Measurements from ENCODE around the gene MMAA.
"Not testable (repeated sequence)": the region's sequence is repeated elsewhere in the genome, so short reads cannot be mapped to it uniquely, and the experiment has no call there.

MMAA gene

DNA sequence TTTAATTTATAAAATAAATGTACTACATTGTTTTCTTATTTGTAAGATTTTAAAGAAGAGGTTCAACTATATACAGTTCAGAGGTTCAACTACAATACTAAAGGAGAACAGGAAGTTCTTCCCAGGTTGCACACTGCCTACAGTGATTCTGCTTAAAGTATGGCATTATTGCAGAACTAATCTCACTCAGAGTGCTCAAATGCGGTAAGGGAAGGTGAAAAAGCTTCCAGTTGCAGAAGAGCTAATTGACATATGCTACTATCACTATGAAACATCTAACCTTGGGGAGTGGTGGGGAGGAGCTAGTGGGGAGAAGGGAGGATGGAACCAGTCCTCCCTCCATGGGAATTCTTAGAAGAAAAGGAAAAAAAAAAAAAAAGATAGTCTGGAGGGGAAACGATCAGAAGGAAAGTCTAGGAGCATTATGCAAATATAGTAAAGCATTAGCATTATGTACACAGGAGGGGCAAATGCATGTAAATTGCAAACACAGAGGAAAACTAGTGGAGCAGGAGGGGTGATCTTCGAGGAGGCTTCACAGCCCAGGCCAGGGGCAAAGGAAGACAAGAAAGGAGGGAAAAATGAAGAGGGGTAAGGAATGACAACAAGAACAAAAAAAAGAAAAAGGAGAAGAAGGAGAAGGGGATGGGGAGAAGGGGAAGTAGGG, 32.0 kb upstream of the MMAA start:
- Histone ChIP-seq H3K4me3 (ENCODE audit: low read length in 2 of 2) (no peak overlapping the region), H3K18ac (ENCODE audit: low read length) (no peak overlapping the region), H3K36me3 (replicated peaks in 1 of 2; ENCODE audit: control insufficient read depth in 2 of 2, insufficient read depth in 2 of 2, low read length in 2 of 2) (no peaks in the 10 kb centered on the region), H2AK5ac (ENCODE audit: low read depth, low read length) (no peak overlapping the region), H2BK15ac (ENCODE audit: low read length) (no peak overlapping the region), H4K8ac (ENCODE audit: low read depth, low read length) (no peak overlapping the region), H2BK12ac (ENCODE audit: low read length) (no peak overlapping the region), H2BK120ac (ENCODE audit: low read depth, low read length) (no peak overlapping the region), H3K79me1 (ENCODE audit: low read depth, low read length) (no peaks in the 10 kb centered on the region), H2AFZ (ENCODE audit: low read length) (no peak overlapping the region), H3K27ac (replicated peaks; ENCODE audit: low read length) (no peak overlapping the region), H3K4me1 (ENCODE audit: control insufficient read depth in 2 of 2, insufficient read depth in 1 of 2, low read depth in 1 of 2, low read length in 2 of 2) (no peaks in the 10 kb centered on the region), H3K4me2 (ENCODE audit: insufficient read depth, low read length, poor library complexity, severe bottlenecking) (no peak overlapping the region), H2BK5ac (ENCODE audit: low read length) (no peak overlapping the region), H3K9me3 (replicated peaks in 1 of 2; ENCODE audit: control insufficient read depth in 2 of 2, insufficient read depth in 1 of 2, low read depth in 1 of 2, low read length in 2 of 2) (no peaks in the 10 kb centered on the region), H3K14ac (ENCODE audit: low read length) (no peak overlapping the region), H4K91ac (ENCODE audit: low read depth, low read length, poor library complexity) (no peak overlapping the region), H3K9ac (ENCODE audit: low read depth, low read length, poor library complexity) (no peak overlapping the region), H3K23ac (ENCODE audit: low read depth, low read length, poor library complexity) (no peak overlapping the region), H3K4ac (ENCODE audit: low read length) (no peak overlapping the region), H3K27me3 (ENCODE audit: control insufficient read depth in 3 of 3, insufficient read depth in 3 of 3, low read depth in 1 of 3, low read length in 3 of 3) (peaks cover 0 to 7% (median 0%) of the 10 kb centered on the region in 3 experiments)
- DNase-seq (ENCODE audit: low spot score), result no peak
- WGBS, 2 donors (ENCODE audit: extremely low coverage in 2 of 2, insufficient read length in 2 of 2, insufficient replicate concordance in 1 of 2), result no CpG with 5 or more reads among the region's 3 CpGs

DNA sequence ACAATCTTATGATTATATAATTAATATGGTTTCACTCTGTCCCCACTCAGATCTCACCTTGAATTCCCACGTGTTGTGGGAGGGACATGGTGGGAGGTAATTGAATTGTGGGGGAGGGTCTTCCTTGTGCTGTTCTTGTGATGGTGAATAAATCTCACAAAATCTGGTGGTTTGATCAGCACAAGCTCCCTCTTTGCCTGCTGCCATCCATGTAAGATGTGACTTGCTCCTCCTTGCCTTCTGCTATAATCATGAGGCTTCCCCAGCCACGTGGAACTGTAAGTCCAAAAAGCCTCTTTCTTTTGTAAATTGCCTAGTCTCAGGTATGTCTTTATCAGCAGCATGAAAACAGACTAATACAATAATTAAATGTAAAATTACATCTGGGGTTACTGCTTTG, 29.8 kb upstream of the MMAA start:
- WGBS, 2 donors (ENCODE audit: extremely low coverage in 2 of 2, insufficient read length in 2 of 2, insufficient replicate concordance in 1 of 2), result no CpG with 5 or more reads among the region's 2 CpGs
- H3K4me1 ChIP-seq (ENCODE audit: control insufficient read depth in 2 of 2, insufficient read depth in 1 of 2, low read depth in 1 of 2, low read length in 2 of 2); H3K79me1 ChIP-seq (ENCODE audit: low read depth, low read length); H2BK12ac ChIP-seq (ENCODE audit: low read length); H2AFZ ChIP-seq (ENCODE audit: low read length); H3K27me3 ChIP-seq (ENCODE audit: control insufficient read depth in 3 of 3, insufficient read depth in 3 of 3, low read depth in 1 of 3, low read length in 3 of 3); H4K91ac ChIP-seq (ENCODE audit: low read depth, low read length, poor library complexity); H2BK15ac ChIP-seq (ENCODE audit: low read length); H3K18ac ChIP-seq (ENCODE audit: low read length); H3K27ac ChIP-seq (replicated peaks; ENCODE audit: low read length); H3K4me3 ChIP-seq (ENCODE audit: low read length in 2 of 2); H3K4me2 ChIP-seq (ENCODE audit: insufficient read depth, low read length, poor library complexity, severe bottlenecking); H3K14ac ChIP-seq (ENCODE audit: low read length); H3K9ac ChIP-seq (ENCODE audit: low read depth, low read length, poor library complexity); H2BK120ac ChIP-seq (ENCODE audit: low read depth, low read length); H3K9me3 ChIP-seq (replicated peaks in 1 of 2; ENCODE audit: control insufficient read depth in 2 of 2, insufficient read depth in 1 of 2, low read depth in 1 of 2, low read length in 2 of 2); H3K23ac ChIP-seq (ENCODE audit: low read depth, low read length, poor library complexity); H2AK5ac ChIP-seq (ENCODE audit: low read depth, low read length); H4K8ac ChIP-seq (ENCODE audit: low read depth, low read length); H3K4ac ChIP-seq (ENCODE audit: low read length); DNase-seq (ENCODE audit: low spot score); H2BK5ac ChIP-seq (ENCODE audit: low read length); H3K36me3 ChIP-seq (replicated peaks in 1 of 2; ENCODE audit: control insufficient read depth in 2 of 2, insufficient read depth in 2 of 2, low read length in 2 of 2): not testable (repeated sequence)

DNA sequence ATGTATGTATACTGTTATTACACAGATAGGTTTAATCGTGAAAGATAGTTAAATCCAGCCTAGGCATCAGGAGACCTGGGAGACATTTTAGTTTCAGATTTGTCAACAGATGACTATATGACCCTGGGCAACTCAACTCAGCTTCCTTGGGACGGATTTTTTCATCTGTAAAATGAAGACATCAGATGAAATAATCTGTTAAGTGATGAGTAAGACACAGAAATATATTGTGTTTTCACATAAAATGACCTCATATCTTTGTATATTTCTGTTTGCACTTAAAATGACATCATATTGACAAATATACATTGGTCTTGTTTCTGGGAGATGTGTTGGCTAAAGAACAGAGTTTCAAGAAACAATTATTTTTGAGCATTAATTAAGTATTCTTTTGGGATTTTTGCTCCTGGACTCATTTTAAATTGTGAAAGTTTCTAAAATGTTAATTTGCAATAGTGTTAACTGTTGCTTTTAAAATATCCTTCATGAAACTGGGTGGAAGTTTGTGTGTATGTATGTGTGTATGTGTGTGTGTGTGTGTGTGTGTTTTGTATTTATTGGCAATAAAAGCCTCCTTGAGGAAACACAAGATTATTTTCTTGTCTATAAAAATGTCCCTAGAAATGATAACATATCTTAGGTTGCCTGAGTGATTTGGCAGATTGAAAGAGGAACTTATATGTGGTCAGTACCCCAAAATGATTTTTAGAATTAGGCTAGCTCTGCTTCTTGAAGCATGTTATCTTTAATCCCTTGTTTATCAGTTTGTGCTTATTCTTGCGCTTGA, 29.1 kb upstream of the MMAA start:
- Histone ChIP-seq H3K27ac (replicated peaks; ENCODE audit: low read length) (no peak overlapping the region), H2AK5ac (ENCODE audit: low read depth, low read length) (no peak overlapping the region), H4K8ac (ENCODE audit: low read depth, low read length) (no peak overlapping the region), H2BK5ac (ENCODE audit: low read length) (no peak overlapping the region), H2BK120ac (ENCODE audit: low read depth, low read length) (no peak overlapping the region), H4K91ac (ENCODE audit: low read depth, low read length, poor library complexity) (no peak overlapping the region), H3K9me3 (replicated peaks in 1 of 2; ENCODE audit: control insufficient read depth in 2 of 2, insufficient read depth in 1 of 2, low read depth in 1 of 2, low read length in 2 of 2) (no peaks in the 10 kb centered on the region), H3K4me2 (ENCODE audit: insufficient read depth, low read length, poor library complexity, severe bottlenecking) (no peak overlapping the region), H3K4ac (ENCODE audit: low read length) (no peak overlapping the region), H2AFZ (ENCODE audit: low read length) (no peak overlapping the region), H3K4me3 (ENCODE audit: low read length in 2 of 2) (no peak overlapping the region), H3K36me3 (replicated peaks in 1 of 2; ENCODE audit: control insufficient read depth in 2 of 2, insufficient read depth in 2 of 2, low read length in 2 of 2) (no peaks in the 10 kb centered on the region), H3K14ac (ENCODE audit: low read length) (no peak overlapping the region), H3K9ac (ENCODE audit: low read depth, low read length, poor library complexity) (no peak overlapping the region), H3K79me1 (ENCODE audit: low read depth, low read length) (no peaks in the 10 kb centered on the region), H3K27me3 (ENCODE audit: control insufficient read depth in 3 of 3, insufficient read depth in 3 of 3, low read depth in 1 of 3, low read length in 3 of 3) (peaks cover 0 to 4% (median 0%) of the 10 kb centered on the region in 3 experiments), H2BK15ac (ENCODE audit: low read length) (no peak overlapping the region), H3K4me1 (ENCODE audit: control insufficient read depth in 2 of 2, insufficient read depth in 1 of 2, low read depth in 1 of 2, low read length in 2 of 2) (no peaks in the 10 kb centered on the region), H3K23ac (ENCODE audit: low read depth, low read length, poor library complexity) (no peak overlapping the region), H2BK12ac (ENCODE audit: low read length) (no peak overlapping the region), H3K18ac (ENCODE audit: low read length) (no peak overlapping the region)
- no CpG with 5 or more reads among the region's 3 CpGs for WGBS, 2 donors (ENCODE audit: extremely low coverage in 2 of 2, insufficient read length in 2 of 2, insufficient replicate concordance in 1 of 2)
- DNase-seq (ENCODE audit: low spot score), result no peak

DNA sequence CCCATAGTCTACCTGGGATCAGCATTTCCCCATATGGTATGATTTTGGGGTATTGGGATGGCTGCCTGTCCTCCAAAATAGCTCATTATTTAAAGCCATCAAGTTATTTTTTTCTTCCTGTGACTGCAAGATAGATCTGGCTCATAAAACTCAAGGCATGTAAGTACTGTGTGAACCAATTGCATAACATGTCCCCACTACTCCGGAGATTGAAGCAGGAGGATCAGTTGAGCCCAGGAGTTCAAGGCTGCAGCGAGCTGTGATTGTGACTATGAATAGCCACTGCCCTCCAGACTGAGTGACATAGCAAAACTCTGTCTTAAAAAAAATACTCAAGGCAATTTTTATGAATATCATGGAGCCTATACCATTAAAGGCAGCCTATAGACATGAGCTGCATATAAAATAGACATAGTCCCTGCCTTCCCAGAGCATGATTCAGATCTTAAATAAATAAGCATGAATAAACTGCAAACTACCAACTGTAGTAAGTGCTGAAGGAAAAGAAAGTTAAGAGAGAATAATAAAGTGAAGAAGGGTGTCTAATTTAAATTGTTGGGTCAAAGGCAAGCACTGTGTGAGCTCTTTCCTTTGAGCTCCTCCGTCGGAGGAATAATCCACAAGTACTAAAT, 16.9 kb upstream of the MMAA start:
- Histone ChIP-seq H3K9ac (ENCODE audit: low read depth, low read length, poor library complexity) (no peak overlapping the region), H2BK120ac (ENCODE audit: low read depth, low read length) (no peak overlapping the region), H3K36me3 (replicated peaks in 1 of 2; ENCODE audit: control insufficient read depth in 2 of 2, insufficient read depth in 2 of 2, low read length in 2 of 2) (no peaks in the 10 kb centered on the region), H3K4me2 (ENCODE audit: insufficient read depth, low read length, poor library complexity, severe bottlenecking) (no peak overlapping the region), H3K27me3 (ENCODE audit: control insufficient read depth in 3 of 3, insufficient read depth in 3 of 3, low read depth in 1 of 3, low read length in 3 of 3) (peaks cover 0 to 3% (median 0%) of the 10 kb centered on the region in 3 experiments), H4K91ac (ENCODE audit: low read depth, low read length, poor library complexity) (no peak overlapping the region), H3K79me1 (ENCODE audit: low read depth, low read length) (no peaks in the 10 kb centered on the region), H2BK15ac (ENCODE audit: low read length) (no peak overlapping the region), H3K4ac (ENCODE audit: low read length) (no peak overlapping the region), H3K23ac (ENCODE audit: low read depth, low read length, poor library complexity) (no peak overlapping the region), H2BK12ac (ENCODE audit: low read length) (no peak overlapping the region), H2AK5ac (ENCODE audit: low read depth, low read length) (no peak overlapping the region), H3K27ac (replicated peaks; ENCODE audit: low read length) (no peak overlapping the region), H3K4me3 (ENCODE audit: low read length in 2 of 2) (no peak overlapping the region), H3K9me3 (replicated peaks in 1 of 2; ENCODE audit: control insufficient read depth in 2 of 2, insufficient read depth in 1 of 2, low read depth in 1 of 2, low read length in 2 of 2) (no peaks in the 10 kb centered on the region), H3K18ac (ENCODE audit: low read length) (no peak overlapping the region), H2AFZ (ENCODE audit: low read length) (no peak overlapping the region), H4K8ac (ENCODE audit: low read depth, low read length) (no peak overlapping the region), H3K14ac (ENCODE audit: low read length) (no peak overlapping the region), H2BK5ac (ENCODE audit: low read length) (no peak overlapping the region), H3K4me1 (ENCODE audit: control insufficient read depth in 2 of 2, insufficient read depth in 1 of 2, low read depth in 1 of 2, low read length in 2 of 2) (no peaks in the 10 kb centered on the region)
- DNase-seq (ENCODE audit: low spot score), result no peak
- no CpG with 5 or more reads among the region's 4 CpGs for WGBS, 2 donors (ENCODE audit: extremely low coverage in 2 of 2, insufficient read length in 2 of 2, insufficient replicate concordance in 1 of 2)

Measured in neuronal stem cell (in vitro differentiated cells).